Choroid plexus epithelial cell (primary cell): ENCODE measurements around the gene ICOSLG.
"Not testable (repeated sequence)": the region's sequence is repeated elsewhere in the genome, so short reads cannot be mapped to it uniquely, and the experiment has no call there.

Experiments used
- DNase-seq: peaks from one replicate; pipeline ENCODE4 v3.0.0-alpha.2; 2010; ENCODE audit warnings: low read depth
- H3K4me3 ChIP-seq: 2 replicates; pipeline ENCODE4 v1.5.1; 2011; ENCODE audit warnings: low read depth, mild to moderate bottlenecking, control low read depth, low read length, moderate library complexity
- TF ChIP-seq, protein P1 (sequence below): conservative IDR thresholded peaks from 2 replicates; pipeline ENCODE4 v1.5.1; 2011; ENCODE audit warnings: low read depth, mild to moderate bottlenecking, control low read depth, inconsistent platforms, low read length, moderate library complexity

The ICOSLG gene

GRCh38 chr21:44283948-44284347, 43.2 kb upstream of the ICOSLG start:
- TF ChIP-seq, protein P1, sequence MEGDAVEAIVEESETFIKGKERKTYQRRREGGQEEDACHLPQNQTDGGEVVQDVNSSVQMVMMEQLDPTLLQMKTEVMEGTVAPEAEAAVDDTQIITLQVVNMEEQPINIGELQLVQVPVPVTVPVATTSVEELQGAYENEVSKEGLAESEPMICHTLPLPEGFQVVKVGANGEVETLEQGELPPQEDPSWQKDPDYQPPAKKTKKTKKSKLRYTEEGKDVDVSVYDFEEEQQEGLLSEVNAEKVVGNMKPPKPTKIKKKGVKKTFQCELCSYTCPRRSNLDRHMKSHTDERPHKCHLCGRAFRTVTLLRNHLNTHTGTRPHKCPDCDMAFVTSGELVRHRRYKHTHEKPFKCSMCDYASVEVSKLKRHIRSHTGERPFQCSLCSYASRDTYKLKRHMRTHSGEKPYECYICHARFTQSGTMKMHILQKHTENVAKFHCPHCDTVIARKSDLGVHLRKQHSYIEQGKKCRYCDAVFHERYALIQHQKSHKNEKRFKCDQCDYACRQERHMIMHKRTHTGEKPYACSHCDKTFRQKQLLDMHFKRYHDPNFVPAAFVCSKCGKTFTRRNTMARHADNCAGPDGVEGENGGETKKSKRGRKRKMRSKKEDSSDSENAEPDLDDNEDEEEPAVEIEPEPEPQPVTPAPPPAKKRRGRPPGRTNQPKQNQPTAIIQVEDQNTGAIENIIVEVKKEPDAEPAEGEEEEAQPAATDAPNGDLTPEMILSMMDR = no peak
- H3K4me3 ChIP-seq = no peak overlapping the region
- no peak for DNase-seq

DNA sequence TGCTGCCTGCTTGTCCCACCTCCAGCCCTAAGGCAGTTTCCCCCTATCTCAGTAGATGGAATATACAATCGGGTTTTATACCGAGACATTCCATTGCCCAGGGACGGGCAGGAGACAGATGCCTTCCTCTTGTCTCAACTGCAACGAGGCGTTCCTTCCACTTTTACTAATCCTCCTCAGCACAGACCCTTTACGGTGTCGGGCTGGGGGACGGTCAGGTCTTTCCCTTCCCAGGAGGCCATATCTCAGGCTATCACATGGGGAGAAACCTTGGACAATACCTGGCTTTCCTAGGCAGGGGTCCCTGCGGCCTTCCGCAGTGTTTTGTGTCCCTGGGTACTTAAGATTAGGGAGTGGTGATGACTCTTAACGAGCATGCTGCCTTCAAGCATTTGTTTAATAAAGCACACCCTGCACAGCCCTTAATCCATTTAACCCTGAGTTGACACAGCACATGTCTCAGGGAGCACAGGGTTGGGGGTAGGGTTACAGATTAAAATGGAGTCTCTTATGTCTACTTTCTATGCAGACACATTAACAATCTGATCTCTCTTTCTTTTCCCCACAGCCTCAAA, 42.6 kb upstream of the ICOSLG start:
- H3K4me3 ChIP-seq, DNase-seq: not testable (repeated sequence)

GRCh38 chr21:44282370-44282769, 41.6 kb upstream of the ICOSLG start:
- no peak for DNase-seq
- no peak overlapping the region for H3K4me3 ChIP-seq
- TF ChIP-seq, protein P1 = no peak

GRCh38 chr21:44281801-44282200, 41.1 kb upstream of the ICOSLG start:
- TF ChIP-seq, protein P1 = no peak
- no peak overlapping the region for H3K4me3 ChIP-seq
- no peak for DNase-seq

DNA sequence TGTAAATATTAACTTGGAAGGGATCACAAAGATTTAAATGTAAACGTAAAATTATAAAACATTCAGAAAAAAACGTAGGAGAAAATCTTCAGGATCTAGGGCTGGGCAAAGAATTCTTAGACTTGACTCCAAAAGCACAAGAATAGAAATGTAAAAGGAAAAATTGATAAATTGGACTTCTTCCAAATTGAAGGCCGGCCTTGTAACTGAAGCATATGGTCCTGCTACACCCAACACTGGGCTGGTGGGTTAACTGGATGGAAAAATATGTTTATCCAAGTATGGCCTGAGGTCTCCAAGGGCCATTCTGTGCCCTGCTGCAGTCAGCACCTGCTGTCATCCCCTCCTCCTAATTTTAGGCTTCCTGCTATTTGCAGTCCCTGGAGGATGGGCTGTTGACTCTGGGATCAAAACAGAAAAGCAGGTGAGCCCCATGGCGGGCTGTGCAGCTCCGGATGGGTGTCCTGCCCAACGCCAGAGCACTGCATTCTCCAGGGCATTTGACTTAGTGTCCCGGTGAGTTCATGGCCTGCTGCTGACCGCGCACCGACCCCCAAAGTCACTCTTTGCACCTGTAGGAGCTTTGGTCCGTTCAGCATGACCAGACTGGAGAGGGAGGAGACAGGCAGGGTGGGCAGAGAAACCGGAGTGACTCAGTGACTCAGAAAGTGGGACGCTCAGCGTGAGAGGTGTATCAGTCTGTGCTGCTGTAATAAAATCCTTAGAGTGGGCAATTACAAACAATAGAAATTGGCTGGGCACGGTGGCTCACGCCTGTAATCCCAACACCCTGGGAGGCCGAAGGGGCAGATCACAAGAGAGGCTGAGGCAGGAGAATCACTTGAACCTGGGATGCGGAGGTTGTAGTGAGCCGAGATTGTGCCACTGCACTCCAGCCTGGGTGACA, 38.9 kb upstream of the ICOSLG start:
- TF ChIP-seq, protein P1 = no peak
- DNase-seq = no peak
- H3K4me3 ChIP-seq = no peak overlapping the region

DNA sequence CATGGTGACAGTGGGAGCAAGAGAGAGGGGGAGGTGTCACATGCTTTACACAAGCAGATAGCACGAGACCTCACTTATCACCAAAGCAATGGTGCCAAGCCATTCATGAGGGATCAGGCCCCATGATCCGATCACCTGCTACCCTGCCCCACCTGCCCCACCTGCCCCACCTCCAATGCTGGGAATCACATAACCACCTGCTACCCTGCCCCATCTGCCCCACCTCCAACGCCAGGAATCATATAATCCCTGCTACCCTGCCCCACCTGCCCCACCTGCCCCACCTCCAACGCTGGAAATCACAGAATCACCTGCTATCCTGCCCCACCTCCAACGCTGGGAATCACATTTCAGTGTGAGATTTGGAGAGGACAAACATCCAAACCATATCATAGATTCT, 34.3 kb upstream of the ICOSLG start:
- no peak for DNase-seq
- TF ChIP-seq, protein P1 = no peak
- no peak overlapping the region for H3K4me3 ChIP-seq

DNA sequence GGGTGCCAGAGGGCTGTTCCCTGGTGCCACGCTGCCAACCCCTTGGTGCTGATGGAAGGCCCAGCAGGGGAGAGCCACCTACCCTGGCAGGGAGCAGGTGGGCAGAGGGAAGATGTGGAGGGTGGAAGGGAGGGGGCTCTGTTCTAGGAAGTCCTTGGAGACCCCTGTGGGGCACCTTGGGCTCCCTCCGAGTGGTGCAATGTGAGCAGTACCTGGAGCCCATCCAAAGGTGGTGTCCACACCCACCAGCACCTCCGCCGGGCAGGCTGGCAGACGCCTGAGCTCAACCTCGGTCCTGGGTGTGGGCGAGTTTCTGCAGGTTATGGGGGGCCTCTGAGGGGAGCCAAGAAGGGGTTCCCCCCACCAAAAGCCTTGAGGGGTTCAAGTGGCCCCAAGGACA, 32.3 kb upstream of the ICOSLG start:
- DNase-seq = no peak
- H3K4me3 ChIP-seq = no peak overlapping the region
- TF ChIP-seq, protein P1 = no peak
